GM12878 (cell line): ENCODE data around the gene XRRA1. TPM values are rescaled to one million over a fixed set of nuclear protein-coding genes. Genes with fewer than 3 reads are reported as not detected.

Source experiments
- ATAC-seq: fragments of 200-7000 bp; cut with Tn5 transposase; 3 replicates; pipeline ENCODE4 v1.9.1; 2020; ENCODE audit warnings: mild to moderate bottlenecking, moderate library complexity
- BruUV-seq: library from RNA; stranded (reverse); fragments of 400-500 nt; replicated peaks from 2 replicates; lab custom pipeline; 2021; lab: Mats Ljungman, UMichigan
- CTCF ChIA-PET: fragments of 300-600 bp; sonication (Branson Sonifier 250); formaldehyde crosslinking; extraction: SDS; loops from one replicate; lab custom pipeline; 2021; ENCODE audit warnings: inconsistent platforms; lab: Yijun Ruan, JAX
- POLR2A ChIA-PET: fragments of 350-600 bp; formaldehyde crosslinking; extraction: SDS; loops from one replicate; lab custom pipeline; 2021; ENCODE audit warnings: inconsistent platforms; lab: Charles Lee
- RAD21 ChIA-PET: fragments of 300-600 bp; sonication (Branson Sonifier 250); formaldehyde crosslinking; loops from one replicate; lab custom pipeline; 2023; ENCODE audit warnings: antibody characterized with exemption; ENCODE audit not compliant: unreplicated experiment; lab: Charles Lee
- SMC1A ChIA-PET: fragments of 300-600 bp; sonication (Branson Sonifier 250); formaldehyde crosslinking; loops from one replicate; lab custom pipeline; 2023; ENCODE audit not compliant: unreplicated experiment, uncharacterized antibody; lab: Charles Lee
- DNase-seq: peaks from one replicate; pipeline ENCODE4 v3.0.0-alpha.2; 2011; ENCODE audit warnings: low read depth, low spot score
- FAIRE-seq: peaks from 3 replicates; lab custom pipeline; 2011; peaks lifted over from hg19 to GRCh38; lab: Jason Lieb, UNC
- H2AFZ ChIP-seq: 2 replicates; pipeline ENCODE4 v1.6.0; 2011; ENCODE audit warnings: low read depth, low read length, control low read depth; ENCODE audit not compliant: control insufficient read depth
- H3K27ac ChIP-seq: 2 replicates; pipeline ENCODE4 v1.5.1; 2011; ENCODE audit warnings: control low read depth; ENCODE audit not compliant: control insufficient read depth, insufficient read depth
- H3K27me3 ChIP-seq, 2 experiments: replicated peaks in 1 of 2; 2 replicates each; pipeline versions ENCODE4 v1.6.0 to v1.6.1; 2011; ENCODE audit warnings: low read length in 1 of 2; ENCODE audit not compliant: control insufficient read depth in 2 of 2, insufficient read depth in 2 of 2
- H3K36me3 ChIP-seq, 2 experiments: 2 replicates each; pipeline ENCODE4 v1.5.1; 2011; ENCODE audit warnings: low read length in 1 of 2; ENCODE audit not compliant: control insufficient read depth in 2 of 2, insufficient read depth in 2 of 2
- H3K4me1 ChIP-seq: 2 replicates; pipeline ENCODE4 v1.6.1; 2011; ENCODE audit warnings: mild to moderate bottlenecking, low read length, moderate library complexity, mixed read lengths; ENCODE audit not compliant: control insufficient read depth, insufficient read depth
- H3K4me2 ChIP-seq: 2 replicates; pipeline ENCODE4 v1.6.0; 2011; ENCODE audit warnings: control low read depth; ENCODE audit not compliant: control insufficient read depth, insufficient read depth
- H3K4me3 ChIP-seq: fragments of 200-600 bp; sonication (generic); 2 replicates; pipeline ENCODE4 v1.5.1; 2016
- H3K79me2 ChIP-seq: 2 replicates; pipeline ENCODE4 v1.6.0; 2011; ENCODE audit warnings: low read length; ENCODE audit not compliant: control insufficient read depth, insufficient read depth
- H3K9ac ChIP-seq: 2 replicates; pipeline ENCODE4 v1.8.0; 2011; ENCODE audit warnings: low read length, control low read depth, mixed read lengths; ENCODE audit not compliant: control insufficient read depth, insufficient read depth
- H3K9me3 ChIP-seq: replicated peaks from 3 replicates; pipeline ENCODE4 v1.5.1; 2011; ENCODE audit warnings: mild to moderate bottlenecking, low read length; ENCODE audit not compliant: control insufficient read depth, insufficient read depth
- H4K20me1 ChIP-seq: 2 replicates; pipeline ENCODE4 v1.6.0; 2011; ENCODE audit not compliant: control insufficient read depth, insufficient read depth
- BCLAF1 ChIP-seq: fragments of 450-650 bp; IDR thresholded peaks from 2 replicates; pipeline ENCODE4 v1.6.1; 2017; ENCODE audit warnings: antibody characterized with exemption, mild to moderate bottlenecking, moderate library complexity
- CHD1 ChIP-seq: IDR thresholded peaks from 2 replicates; pipeline ENCODE4 v1.6.1; 2012; ENCODE audit warnings: low read depth, low read length, improper control_type of control experiment
- EGR1 ChIP-seq, 2 experiments: IDR thresholded peaks; 1 replicate in 1 of 2; 2 replicates in 1 of 2; pipeline ENCODE4 v1.6.1; 2011 to 2012; ENCODE audit warnings: low read depth in 2 of 2, low read length in 2 of 2, borderline replicate concordance in 1 of 2, mild to moderate bottlenecking in 1 of 2, moderate library complexity in 1 of 2
- IRF3 ChIP-seq: fragments of 450-650 bp; IDR thresholded peaks from 2 replicates; pipeline ENCODE4 v1.6.1; 2014; ENCODE audit warnings: mild to moderate bottlenecking
- IRF5 ChIP-seq: fragments of 450-650 bp; IDR thresholded peaks from 2 replicates; pipeline ENCODE4 v1.6.1; 2017; ENCODE audit warnings: borderline replicate concordance
- MEF2A ChIP-seq: IDR thresholded peaks from 2 replicates; pipeline ENCODE4 v1.6.1; 2011; ENCODE audit warnings: low read depth, mild to moderate bottlenecking, low read length, moderate library complexity; ENCODE audit not compliant: insufficient read depth
- MEF2B ChIP-seq: fragments of 450-650 bp; IDR thresholded peaks from 2 replicates; pipeline ENCODE4 v1.6.1; 2018; ENCODE audit warnings: mild to moderate bottlenecking, moderate library complexity; ENCODE audit not compliant: partially characterized antibody, poor library complexity, severe bottlenecking
- NR2F1 ChIP-seq: fragments of 450-650 bp; conservative IDR thresholded peaks from 2 replicates; pipeline ENCODE4 v1.6.1; 2017; ENCODE audit warnings: mild to moderate bottlenecking
- SRF ChIP-seq, 2 experiments: IDR thresholded peaks; 2 replicates each; pipeline ENCODE4 v1.6.1; 2011; ENCODE audit warnings: low read depth in 2 of 2, low read length in 2 of 2, mild to moderate bottlenecking in 1 of 2, moderate library complexity in 1 of 2
- TAF1 ChIP-seq: IDR thresholded peaks from 2 replicates; pipeline ENCODE4 v1.6.1; 2011; ENCODE audit warnings: mild to moderate bottlenecking, low read depth, low read length, borderline replicate concordance
- ZBED1 ChIP-seq: IDR thresholded peaks from 2 replicates; pipeline ENCODE4 v1.6.1; 2016; ENCODE audit warnings: borderline replicate concordance
- ZNF207 ChIP-seq: fragments of 450-650 bp; IDR thresholded peaks from 2 replicates; pipeline ENCODE4 v1.6.1; 2014; ENCODE audit warnings: antibody characterized with exemption, mild to moderate bottlenecking, borderline replicate concordance
- WGBS: methylation state at CpG from one replicate; pipeline ENCODE4 v1.1.6; 2016; ENCODE audit warnings: low lambda C conversion rate; ENCODE audit not compliant: insufficient replicate concordance, insufficient coverage; ENCODE audit errors: missing lambda C conversion rate; 5-methylcytosine and 5-hydroxymethylcytosine counted together
- in situ Hi-C: fragments of 300-500 bp; cut with MboI; formaldehyde crosslinking; loops from 9 replicates; pipeline ENCODE4 v1.14.3; 2018; ENCODE audit warnings: mixed read lengths
- intact Hi-C: fragments of 100-400 bp; cut with micrococcal nuclease; formaldehyde crosslinking; loops from one replicate; pipeline ENCODE4 v1.14.2; 2022; ENCODE audit not compliant: unreplicated experiment
- polyA plus RNA-seq, 11 experiments: library from polyadenylated mRNA; depleted of rRNA in 4 of 11; unstranded in 6 of 11; stranded (reverse) in 5 of 11; fragments of >200 nt; fragmentation: Nextera tagmentation in 4 of 11; fragmentation: Illumina TruSeq in 1 of 11; extraction: Ambion mirVana in 4 of 11; extraction: Trizol in 1 of 11; gene quantifications; 1 replicate in 1 of 11; 2 replicates in 10 of 11; pipeline versions ENCODE4 v1.2.1 to v1.2.3, GENCODE V29; 2011 to 2016; ENCODE audit warnings: inconsistent platforms in 2 of 11, missing spikeins in 2 of 11, low read depth in 1 of 11
- total RNA-seq, 4 experiments: library from RNA; depleted of rRNA in 3 of 4; stranded (reverse); fragments of >200 nt in 3 of 4; fragmentation: Illumina TruSeq in 1 of 4; extraction: Trizol in 1 of 4; gene quantifications; 2 replicates each; pipeline versions ENCODE4 v1.2.1 to v1.2.3, GENCODE V29; 2013 to 2021
- TF ChIP-seq, protein P1 (sequence below): IDR thresholded peaks from 2 replicates; pipeline ENCODE4 v1.6.1; 2011; ENCODE audit warnings: low read depth, mild to moderate bottlenecking, low read length, moderate library complexity, borderline replicate concordance; ENCODE audit errors: extremely low read depth

The XRRA1 gene
- total and polyA plus RNA-seq, 10 of the 15 experiments (the other 5 are each of a cell fraction or from before 2014, with no cell fraction given), result 2.5 to 8.8 (median 4.6) TPM

- Histone ChIP-seq H3K9ac (no peak overlapping the region), H3K79me2 (no peaks in the 10 kb centered on the region), H3K36me3 (no peaks in the 10 kb centered on the region; a peak in 1 of 4 replicates), H3K4me2 (peak overlapping the region; percentile 67), H3K27ac (no peak overlapping the region), H3K27me3 (no peaks in the 10 kb centered on the region), H3K4me3 (peak overlapping the region; percentile 25; the same call in 1 of the 2 replicates), H4K20me1 (no peaks in the 10 kb centered on the region), H3K4me1 (peaks cover 10% of the 10 kb centered on the region), H2AFZ (no peak overlapping the region), H3K9me3 (no peaks in the 10 kb centered on the region)
- ATAC-seq (no peak; the same call in 2 of the 3 replicates), DNase-seq (no peak), FAIRE-seq (no peak)
- CTCF ChIA-PET, result interaction anchor here (1.1 to 2.4 kb wide), 9 partner anchors 19 to 296 kb away, joined by 3 to 13 read pairs (median 6); no protein-coding TSS in a partner anchor
- SMC1A ChIA-PET, result interaction anchor here (0.9 to 1.5 kb wide), 6 partner anchors 17 to 317 kb away, joined by 3 to 10 read pairs (median 3); partner anchors contain the start of gene POLD3
- in situ Hi-C loops, result no loop called here
- POLR2A ChIA-PET, result interaction anchor here (0.6 to 1.0 kb wide), 2 partner anchors 141 to 283 kb away, joined by 3 to 5 read pairs; no protein-coding TSS in a partner anchor
- RAD21 ChIA-PET, result interaction anchor here (1.2 to 1.5 kb wide), 3 partner anchors 20 to 170 kb away, joined by 3 to 5 read pairs (median 3); no protein-coding TSS in a partner anchor
- WGBS, result 2% methylated on average over 4 of the region's 4 CpGs
- BruUV-seq, result no TSS peak
- intact Hi-C loops, result no loop called here
- TF ChIP-seq IRF5, result no peak
- TF ChIP-seq, protein P1, sequence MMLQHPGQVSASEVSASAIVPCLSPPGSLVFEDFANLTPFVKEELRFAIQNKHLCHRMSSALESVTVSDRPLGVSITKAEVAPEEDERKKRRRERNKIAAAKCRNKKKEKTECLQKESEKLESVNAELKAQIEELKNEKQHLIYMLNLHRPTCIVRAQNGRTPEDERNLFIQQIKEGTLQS, result no peak
- no peak for TF ChIP-seq BCLAF1
- peak; percentile 46 for TF ChIP-seq MEF2B
- TF ChIP-seq MEF2A, result peak; percentile 90
- TF ChIP-seq NR2F1, result no peak
- TF ChIP-seq TAF1, result no peak
- TF ChIP-seq EGR1 (IDR thresholded peaks at IDR 0.05; ENCODE audit: borderline replicate concordance in 1 of 2, low read depth in 2 of 2, low read length in 2 of 2), result no peak
- TF ChIP-seq IRF3, result no peak
- no peak for TF ChIP-seq ZBED1
- no peak for TF ChIP-seq ZNF207
- TF ChIP-seq SRF (IDR thresholded peaks at IDR 0.05; ENCODE audit: low read depth in 2 of 2, low read length in 2 of 2), result no peak
- no peak for TF ChIP-seq CHD1
Measured at GRCh38 chr11:74909385-74909784, 39.5 kb downstream of the XRRA1 start.
